IMR-90 (cell line): ENCODE measurements around the gene PPIP5K2.

ENCODE experiments used
- CEBPB ChIP-seq: IDR thresholded peaks from 2 replicates; pipeline ENCODE4 v1.6.1; 2012; ENCODE audit warnings: low read depth, low read length, improper control_type of control experiment
- FOS ChIP-seq: fragments of 150-350 bp; IDR thresholded peaks from 2 replicates; pipeline ENCODE4 v1.6.1; 2016; ENCODE audit warnings: low read depth, low read length
- MAZ ChIP-seq: IDR thresholded peaks from 2 replicates; pipeline ENCODE4 v1.6.1; 2012; ENCODE audit warnings: low read depth, mild to moderate bottlenecking, low read length, improper control_type of control experiment, moderate library complexity, borderline replicate concordance
- POLR2A ChIP-seq: IDR thresholded peaks from 2 replicates; pipeline ENCODE4 v1.6.1; 2012; ENCODE audit warnings: mild to moderate bottlenecking, low read depth, low read length
- RAD21 ChIP-seq: IDR thresholded peaks from 2 replicates; pipeline ENCODE4 v1.6.1; 2012; ENCODE audit warnings: low read length, improper control_type of control experiment
- RCOR1 ChIP-seq: IDR thresholded peaks from 2 replicates; pipeline ENCODE4 v1.6.1; 2012; ENCODE audit warnings: mild to moderate bottlenecking, low read length, improper control_type of control experiment; ENCODE audit not compliant: insufficient replicate concordance
- RFX5 ChIP-seq: IDR thresholded peaks from 2 replicates; pipeline ENCODE4 v1.8.0; 2012; ENCODE audit warnings: low read depth, mild to moderate bottlenecking, low read length, moderate library complexity
- TF ChIP-seq, protein P1 (sequence below): conservative IDR thresholded peaks from 2 replicates; pipeline ENCODE4 v1.5.1; 2012; ENCODE audit warnings: mild to moderate bottlenecking, low read depth, low read length, improper control_type of control experiment

DNA sequence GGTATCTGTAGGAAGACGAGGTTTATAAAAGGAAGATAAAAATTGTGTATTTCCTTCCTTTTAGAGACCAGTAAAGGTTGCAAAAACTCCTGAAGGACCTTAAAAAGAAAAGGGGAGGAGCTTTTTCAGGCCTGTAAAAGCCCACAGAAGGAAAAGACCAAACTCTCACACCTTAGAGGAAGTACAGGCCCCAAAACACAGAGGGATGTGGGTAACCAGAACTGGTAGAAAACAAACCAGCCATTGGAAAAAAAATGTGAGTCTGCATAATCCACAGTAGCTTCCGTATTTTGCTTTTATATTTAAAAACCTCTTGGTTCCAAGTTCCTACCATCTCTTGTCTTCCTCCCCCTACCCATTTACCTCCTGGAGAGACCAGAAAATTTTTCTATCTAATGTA is 8.6 kb upstream of the PPIP5K2 start:
- TF ChIP-seq POLR2A (no peak), RCOR1 (no peak), RFX5 (no peak), CEBPB (no peak), RAD21 (no peak), MAZ (no peak), FOS (no peak)
- TF ChIP-seq, protein P1, sequence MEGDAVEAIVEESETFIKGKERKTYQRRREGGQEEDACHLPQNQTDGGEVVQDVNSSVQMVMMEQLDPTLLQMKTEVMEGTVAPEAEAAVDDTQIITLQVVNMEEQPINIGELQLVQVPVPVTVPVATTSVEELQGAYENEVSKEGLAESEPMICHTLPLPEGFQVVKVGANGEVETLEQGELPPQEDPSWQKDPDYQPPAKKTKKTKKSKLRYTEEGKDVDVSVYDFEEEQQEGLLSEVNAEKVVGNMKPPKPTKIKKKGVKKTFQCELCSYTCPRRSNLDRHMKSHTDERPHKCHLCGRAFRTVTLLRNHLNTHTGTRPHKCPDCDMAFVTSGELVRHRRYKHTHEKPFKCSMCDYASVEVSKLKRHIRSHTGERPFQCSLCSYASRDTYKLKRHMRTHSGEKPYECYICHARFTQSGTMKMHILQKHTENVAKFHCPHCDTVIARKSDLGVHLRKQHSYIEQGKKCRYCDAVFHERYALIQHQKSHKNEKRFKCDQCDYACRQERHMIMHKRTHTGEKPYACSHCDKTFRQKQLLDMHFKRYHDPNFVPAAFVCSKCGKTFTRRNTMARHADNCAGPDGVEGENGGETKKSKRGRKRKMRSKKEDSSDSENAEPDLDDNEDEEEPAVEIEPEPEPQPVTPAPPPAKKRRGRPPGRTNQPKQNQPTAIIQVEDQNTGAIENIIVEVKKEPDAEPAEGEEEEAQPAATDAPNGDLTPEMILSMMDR: no peak
